ENCODE data around the gene USB1. TPM values are rescaled to one million over a fixed set of nuclear protein-coding genes. Genes with fewer than 3 reads are reported as not detected.
"Not testable (repeated sequence)": the region's sequence is repeated elsewhere in the genome, so short reads cannot be mapped to it uniquely, and the experiment has no call there.

Gene USB1
- total RNA-seq, 2 donors from 2014 or later = 74.3 to 124 TPM

DNA sequence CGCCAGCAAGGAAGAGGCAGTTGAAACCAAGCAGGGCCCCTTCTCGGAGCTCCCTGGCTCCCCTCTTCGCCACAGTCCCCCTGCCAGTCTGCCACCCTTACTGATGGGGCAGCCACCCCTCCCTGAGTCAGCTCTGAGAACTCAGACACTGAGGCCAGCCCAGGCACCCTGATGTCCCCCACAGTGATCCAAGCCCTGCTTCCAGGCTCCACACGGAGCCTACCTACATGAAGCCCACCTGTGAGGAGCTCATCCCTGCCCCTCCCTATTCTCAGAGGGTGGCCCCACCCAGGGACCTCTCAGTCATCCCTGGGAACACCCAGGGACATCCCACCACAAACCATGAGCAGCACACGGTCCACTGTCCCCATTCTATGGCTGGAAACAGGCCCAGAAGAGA, 39.2 kb upstream of the USB1 start:
- no peaks in the 10 kb centered on the region for H3K36me3 Mint-ChIP-seq
- H3K27ac Mint-ChIP-seq = no peak overlapping the region
- H3K9me3 Mint-ChIP-seq = no peaks in the 10 kb centered on the region
- H3K27me3 Mint-ChIP-seq = no peaks in the 10 kb centered on the region
- H3K4me3 Mint-ChIP-seq = no peak overlapping the region
- DNase-seq (ENCODE audit: low spot score) (no peak), ATAC-seq (no peak)
- H3K4me1 Mint-ChIP-seq (ENCODE audit: low read depth in 2 of 2) = no peaks in the 10 kb centered on the region

DNA sequence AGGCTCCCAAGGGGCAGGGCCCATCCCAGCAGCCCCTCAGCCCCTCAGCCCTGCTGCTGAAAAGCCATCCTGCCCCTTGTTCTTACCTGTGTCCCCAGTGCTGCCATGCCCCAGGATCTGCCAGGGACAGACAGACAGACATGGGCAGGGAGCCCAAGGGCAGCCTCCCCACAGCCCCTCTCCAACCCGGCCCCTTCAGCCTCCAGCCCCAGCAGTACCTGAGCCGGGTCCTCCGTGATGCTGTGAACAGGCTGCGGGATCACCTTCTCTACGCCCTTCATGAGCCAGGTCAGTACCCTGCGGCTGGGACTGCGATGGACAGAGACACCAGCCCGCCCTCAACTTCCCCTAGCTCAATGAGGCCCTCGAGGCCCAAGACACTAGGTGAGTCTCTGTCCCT, 38.5 kb upstream of the USB1 start:
- Mint-ChIP-seq H3K36me3 (no peaks in the 10 kb centered on the region), H3K4me1 (ENCODE audit: low read depth in 2 of 2) (no peaks in the 10 kb centered on the region), H3K27ac (no peak overlapping the region), H3K27me3 (no peaks in the 10 kb centered on the region), H3K4me3 (no peak overlapping the region), H3K9me3 (no peaks in the 10 kb centered on the region)
- no peak for ATAC-seq
- DNase-seq (ENCODE audit: low spot score) = no peak

DNA sequence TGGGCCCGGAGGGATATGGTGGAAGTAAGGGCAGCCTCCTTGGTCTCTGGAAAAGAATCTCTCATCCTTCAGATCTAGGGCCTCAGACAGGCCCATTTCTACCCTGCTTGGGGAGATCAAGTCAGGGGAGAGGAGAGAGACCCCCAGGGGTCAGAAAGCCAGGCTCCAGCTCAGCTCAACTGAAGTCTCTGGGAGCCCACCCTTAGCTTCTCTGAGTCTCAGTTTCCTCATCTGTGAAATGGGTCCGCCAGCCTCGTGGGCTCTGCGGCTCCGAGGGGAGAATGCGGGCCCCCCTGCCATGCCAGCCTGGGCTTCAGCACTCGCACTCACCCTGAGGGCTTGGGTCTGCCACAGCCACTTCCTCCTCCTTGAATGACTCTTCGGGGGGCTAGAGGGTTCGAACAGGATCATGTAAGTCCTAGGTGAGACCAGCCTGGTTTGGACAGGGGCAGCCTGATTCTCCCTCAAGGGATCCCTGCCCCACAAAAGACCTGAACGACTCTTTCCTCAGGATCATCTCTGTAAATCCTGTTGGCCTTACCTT, 37.0 kb upstream of the USB1 start:
- no peak for DNase-seq (ENCODE audit: low spot score)
- no peaks in the 10 kb centered on the region for H3K9me3 Mint-ChIP-seq
- H3K27ac Mint-ChIP-seq = no peak overlapping the region
- no peaks in the 10 kb centered on the region for H3K27me3 Mint-ChIP-seq
- no peak for ATAC-seq
- H3K4me3 Mint-ChIP-seq = no peak overlapping the region
- no peaks in the 10 kb centered on the region for H3K4me1 Mint-ChIP-seq (ENCODE audit: low read depth in 2 of 2)
- no peaks in the 10 kb centered on the region for H3K36me3 Mint-ChIP-seq

DNA sequence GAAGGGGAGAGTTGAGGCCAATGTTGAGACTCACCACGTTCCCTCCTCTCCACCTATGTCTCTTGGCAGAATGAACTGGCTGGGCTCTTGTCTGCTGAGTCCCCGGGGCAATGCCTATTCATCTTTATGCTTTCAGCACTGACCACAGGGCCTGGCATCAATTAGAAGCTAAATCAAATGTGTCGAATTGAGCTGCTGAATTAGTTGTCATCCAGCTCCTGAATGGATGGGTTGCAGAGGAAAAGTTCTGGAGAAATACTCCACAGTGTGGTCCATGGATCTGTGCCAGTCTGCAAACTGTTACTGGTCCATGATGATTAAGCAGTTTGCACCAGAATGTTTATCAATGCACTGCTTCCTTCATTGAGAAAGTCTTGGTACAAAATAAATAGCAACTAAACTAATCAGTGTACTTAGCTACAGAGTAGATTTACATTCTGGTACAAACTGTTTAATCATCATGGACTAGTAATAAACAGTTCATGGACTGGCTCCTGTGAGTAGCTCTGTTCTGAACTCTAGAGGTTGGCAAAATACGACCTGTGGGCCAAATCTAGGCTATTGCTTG, 34.9 kb upstream of the USB1 start:
- ATAC-seq (no peak), DNase-seq (ENCODE audit: low spot score) (no peak)
- Mint-ChIP-seq H3K36me3 (no peaks in the 10 kb centered on the region), H3K4me1 (ENCODE audit: low read depth in 2 of 2) (no peaks in the 10 kb centered on the region), H3K9me3 (no peaks in the 10 kb centered on the region), H3K27ac (no peak overlapping the region), H3K27me3 (no peaks in the 10 kb centered on the region), H3K4me3 (no peak overlapping the region)

DNA sequence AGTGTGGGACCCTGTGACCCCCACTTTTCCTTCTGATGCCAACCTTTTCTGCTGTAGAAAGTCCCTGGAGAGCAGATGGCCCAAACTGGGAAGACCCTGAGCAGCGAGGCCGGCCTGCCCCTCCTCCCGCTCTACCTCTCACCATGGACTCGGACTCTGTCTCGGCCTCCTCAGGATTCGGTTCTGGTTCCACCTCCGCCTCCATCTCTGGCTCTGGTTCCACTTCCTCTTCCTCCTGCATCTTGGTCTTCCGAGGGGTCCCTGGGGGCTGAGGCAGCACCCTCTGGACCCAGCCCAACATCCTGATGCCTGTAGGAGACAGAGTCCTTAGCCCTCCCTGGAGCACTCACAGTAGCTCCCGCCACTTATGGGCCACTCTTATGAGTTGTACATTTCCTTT, 34.2 kb upstream of the USB1 start:
- ATAC-seq (no peak), DNase-seq (ENCODE audit: low spot score) (no peak)
- Mint-ChIP-seq H3K9me3 (no peaks in the 10 kb centered on the region), H3K4me1 (ENCODE audit: low read depth in 2 of 2) (peaks cover 0 to 2% of the 10 kb centered on the region in 2 donors), H3K36me3 (no peaks in the 10 kb centered on the region), H3K27ac (no peak overlapping the region), H3K27me3 (no peaks in the 10 kb centered on the region), H3K4me3 (no peak overlapping the region)

DNA sequence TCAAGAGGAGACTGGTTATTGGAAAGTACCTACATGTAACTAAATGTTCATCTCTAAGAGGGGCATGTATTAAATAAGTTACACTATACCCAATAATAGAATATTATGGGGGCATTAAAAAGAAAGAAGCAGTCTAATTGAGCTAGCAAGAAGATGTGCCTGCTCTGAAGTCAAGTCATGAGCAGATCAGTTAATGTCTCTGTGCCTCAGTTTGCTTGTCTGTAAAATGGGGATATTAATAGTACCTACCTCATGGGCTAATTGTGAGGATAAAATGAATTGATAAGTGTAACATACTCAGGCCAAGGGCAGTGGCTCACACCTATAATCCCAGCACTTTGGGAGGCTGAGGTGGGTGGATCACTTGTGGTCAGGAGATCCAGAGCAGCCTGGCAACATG, 33.3 kb upstream of the USB1 start:
- DNase-seq (ENCODE audit: low spot score) (no peak), ATAC-seq (no peak)
- H3K27me3 Mint-ChIP-seq = no peaks in the 10 kb centered on the region
- H3K9me3 Mint-ChIP-seq = no peaks in the 10 kb centered on the region
- H3K27ac Mint-ChIP-seq = no peak overlapping the region
- peaks cover 0 to 10% of the 10 kb centered on the region in 2 donors for H3K4me1 Mint-ChIP-seq (ENCODE audit: low read depth in 2 of 2)
- no peaks in the 10 kb centered on the region for H3K36me3 Mint-ChIP-seq
- no peak overlapping the region for H3K4me3 Mint-ChIP-seq

DNA sequence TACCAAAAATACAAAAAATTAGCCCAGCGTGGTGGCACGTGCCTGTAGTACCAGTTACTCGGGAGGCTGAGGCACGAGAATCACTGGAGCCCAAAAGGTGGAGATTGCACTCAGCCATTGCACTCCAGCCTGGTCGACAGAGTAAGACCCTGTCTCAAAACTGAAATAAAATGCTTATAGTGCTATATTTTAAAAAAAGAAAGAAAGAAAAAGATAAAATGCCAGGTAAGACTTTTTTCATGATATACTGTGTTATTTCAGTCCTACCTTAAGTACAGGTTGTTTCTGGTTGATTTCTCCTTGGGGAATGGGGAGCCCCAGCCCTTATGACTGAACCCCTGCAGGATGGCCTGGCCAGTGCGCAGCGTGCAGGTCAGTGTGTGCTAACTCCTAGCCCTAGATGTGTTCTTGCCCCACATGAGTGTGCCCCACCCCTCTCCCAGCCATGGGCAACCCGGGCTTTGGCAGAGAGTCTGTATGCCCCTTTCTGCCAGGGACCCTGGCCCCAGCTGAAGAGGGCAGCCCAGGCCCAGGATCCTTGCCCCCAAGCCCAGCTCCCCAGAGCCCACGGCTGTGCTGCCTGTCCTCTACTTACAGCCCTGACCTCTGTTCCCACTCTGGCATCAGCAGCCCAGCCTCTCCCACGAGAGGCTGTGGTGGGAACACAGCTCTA, 31.6 kb upstream of the USB1 start:
- DNase-seq (ENCODE audit: low spot score) = no peak
- H3K27me3 Mint-ChIP-seq = no peaks in the 10 kb centered on the region
- peaks cover 0 to 10% of the 10 kb centered on the region in 2 donors for H3K4me1 Mint-ChIP-seq (ENCODE audit: low read depth in 2 of 2)

DNA sequence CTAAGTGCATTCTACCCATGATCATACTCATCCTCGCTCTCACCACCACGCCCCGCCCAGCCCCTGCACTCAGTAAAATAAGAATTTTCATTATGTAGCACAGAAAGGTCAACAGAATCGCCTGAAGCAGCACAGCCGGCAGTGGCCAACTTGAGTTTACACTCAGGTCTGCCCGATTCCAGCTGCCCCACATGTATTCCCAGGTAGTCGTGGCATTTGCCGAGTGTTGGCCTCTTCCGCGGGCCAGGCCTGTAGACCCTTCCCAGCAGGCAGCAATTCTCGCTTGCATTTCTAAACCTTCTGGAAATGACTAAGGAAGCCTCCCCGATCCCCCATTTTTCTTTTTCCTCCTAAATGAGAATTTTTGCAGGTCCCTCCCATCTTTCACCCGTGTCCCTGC, 30.9 kb upstream of the USB1 start:
- Mint-ChIP-seq H3K4me1 (ENCODE audit: low read depth in 2 of 2) (peaks cover 0 to 10% of the 10 kb centered on the region in 2 donors), H3K27me3 (no peaks in the 10 kb centered on the region), H3K27ac (no peak overlapping the region), H3K36me3 (no peaks in the 10 kb centered on the region), H3K4me3 (no peak overlapping the region), H3K9me3 (no peaks in the 10 kb centered on the region)
- ATAC-seq = no peak
- no peak for DNase-seq (ENCODE audit: low spot score)

More for the DNA sequence above, 31.6 kb upstream of the USB1 start:
- Mint-ChIP-seq H3K4me3 (no peak overlapping the region), H3K9me3 (no peaks in the 10 kb centered on the region), H3K27ac (no peak overlapping the region), H3K36me3 (no peaks in the 10 kb centered on the region)
- peak in 1 of 2 donors; percentile 32 for ATAC-seq

DNA sequence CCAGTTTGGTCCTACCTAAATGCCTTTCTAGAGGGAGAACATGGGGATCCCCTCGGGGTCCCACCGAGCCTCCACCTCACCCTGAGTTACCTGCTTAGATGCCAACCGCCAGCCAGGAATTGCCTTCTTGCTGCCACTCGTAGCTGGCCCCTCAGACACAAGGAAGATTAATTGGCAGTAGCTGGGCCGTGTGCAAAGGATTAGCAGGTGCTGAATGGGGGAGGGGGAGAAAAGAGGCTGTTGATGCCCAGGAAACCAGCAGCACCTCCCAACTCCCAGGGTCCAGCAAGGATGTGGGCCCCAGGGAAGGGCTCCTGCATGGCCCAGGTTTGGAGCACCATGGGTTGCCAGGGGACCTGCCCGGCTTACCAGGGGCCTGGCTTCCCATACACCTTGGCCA, 30.2 kb upstream of the USB1 start, which contains the start of gene CNGB1:
Gene CNGB1, minus strand, starts transcription at position 159 of the 400 bp plus-strand sequence. CDS start 3,842 bp downstream, outside the sequence.
- Mint-ChIP-seq H3K4me3 (no peak within 1 kb of the TSS), H3K27ac (peak within 1 kb of the TSS in 1 of 2 donors; percentile 44), H3K4me1 (ENCODE audit: low read depth in 2 of 2) (peaks cover 0 to 10% of the 10 kb centered on the region in 2 donors), H3K36me3 (no peaks in the 10 kb centered on the region), H3K9me3 (no peaks in the 10 kb centered on the region), H3K27me3 (no peaks in the 10 kb centered on the region)
- no peak for ATAC-seq
- DNase-seq (ENCODE audit: low spot score) = no peak

DNA sequence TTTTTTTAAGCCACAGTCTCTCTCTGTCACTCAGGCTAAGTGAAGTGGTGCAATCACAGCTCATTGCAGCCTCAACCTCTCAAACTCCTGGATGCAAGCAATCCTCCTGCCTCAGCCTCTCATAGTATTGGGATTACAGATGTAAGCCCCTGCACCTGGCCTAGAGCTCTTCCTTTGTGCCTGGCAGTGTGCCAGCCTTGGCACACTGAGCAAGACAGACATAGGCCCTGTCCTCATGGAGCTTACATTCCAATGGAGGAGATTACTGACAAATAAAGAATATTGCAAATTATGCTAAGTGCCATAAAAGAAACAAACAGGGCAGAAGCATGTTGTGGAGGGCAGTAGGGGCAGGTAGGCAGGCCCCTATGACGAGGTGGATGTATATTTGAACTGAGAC, 29.4 kb upstream of the USB1 start:
- ATAC-seq = no peak
- DNase-seq (ENCODE audit: low spot score) = no peak
- H3K9me3 Mint-ChIP-seq = no peaks in the 10 kb centered on the region
- no peaks in the 10 kb centered on the region for H3K36me3 Mint-ChIP-seq
- H3K27me3 Mint-ChIP-seq = no peaks in the 10 kb centered on the region
- H3K4me1 Mint-ChIP-seq (ENCODE audit: low read depth in 2 of 2) = peaks cover 0 to 10% of the 10 kb centered on the region in 2 donors
- H3K27ac Mint-ChIP-seq = peak overlapping the region in 1 of 2 donors; percentile 44
- no peak overlapping the region for H3K4me3 Mint-ChIP-seq

DNA sequence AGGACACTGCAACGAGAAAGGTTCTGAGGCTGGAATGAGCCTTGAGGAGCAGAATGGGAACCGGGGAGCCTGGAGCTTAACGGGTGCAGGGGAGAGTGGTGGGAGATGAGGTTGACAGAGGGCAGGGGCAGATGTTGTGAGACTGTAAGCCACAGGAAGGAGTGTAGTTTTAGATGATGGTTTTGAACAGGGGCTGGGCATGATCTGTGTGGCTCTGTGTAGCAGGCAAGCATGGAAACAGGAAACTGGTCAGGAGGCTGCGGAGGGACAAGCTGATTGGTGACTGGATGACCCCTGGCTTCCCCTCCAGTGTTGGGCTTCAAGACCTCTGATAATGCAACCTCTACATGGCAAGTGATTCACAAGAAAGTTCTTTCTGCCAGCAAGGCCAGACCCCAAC, 28.9 kb upstream of the USB1 start:
- H3K36me3 Mint-ChIP-seq = no peaks in the 10 kb centered on the region
- H3K4me3 Mint-ChIP-seq = no peak overlapping the region
- no peaks in the 10 kb centered on the region for H3K9me3 Mint-ChIP-seq
- peak overlapping the region in 1 of 2 donors; percentile 44 for H3K27ac Mint-ChIP-seq
- DNase-seq (ENCODE audit: low spot score) = no peak
- no peak for ATAC-seq
- no peaks in the 10 kb centered on the region for H3K27me3 Mint-ChIP-seq
- peaks cover 0 to 10% of the 10 kb centered on the region in 2 donors for H3K4me1 Mint-ChIP-seq (ENCODE audit: low read depth in 2 of 2)

DNA sequence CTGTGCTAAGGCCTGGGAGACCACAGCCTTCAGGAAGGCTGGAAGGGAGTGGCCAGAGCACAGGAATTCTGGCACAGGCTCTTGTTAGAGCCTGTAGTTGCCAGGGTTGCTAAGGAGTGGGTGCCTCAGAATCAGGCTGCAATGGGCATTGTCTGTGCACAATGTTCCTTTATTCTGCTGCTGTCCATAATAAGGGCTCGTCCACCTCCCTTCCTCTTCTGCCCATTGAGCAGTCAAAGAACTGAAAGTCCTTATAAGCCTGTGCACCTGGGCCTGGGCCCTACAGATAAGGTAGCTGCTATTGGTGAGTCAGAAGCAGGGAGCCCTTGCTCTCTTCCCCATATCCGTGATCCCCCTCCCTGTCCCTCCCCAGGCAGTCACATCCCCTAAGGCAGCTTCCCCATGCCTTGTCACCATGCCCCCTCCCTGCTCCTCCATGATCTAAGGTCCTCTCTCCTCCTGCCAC, 24.8 kb upstream of the USB1 start:
- ATAC-seq = no peak
- no peaks in the 10 kb centered on the region for H3K27me3 Mint-ChIP-seq
- DNase-seq (ENCODE audit: low spot score) = no peak
- no peak overlapping the region for H3K27ac Mint-ChIP-seq
- no peak overlapping the region for H3K4me3 Mint-ChIP-seq
- H3K36me3 Mint-ChIP-seq = no peaks in the 10 kb centered on the region
- no peaks in the 10 kb centered on the region for H3K9me3 Mint-ChIP-seq
- peaks cover 0 to 10% of the 10 kb centered on the region in 2 donors for H3K4me1 Mint-ChIP-seq (ENCODE audit: low read depth in 2 of 2)

DNA sequence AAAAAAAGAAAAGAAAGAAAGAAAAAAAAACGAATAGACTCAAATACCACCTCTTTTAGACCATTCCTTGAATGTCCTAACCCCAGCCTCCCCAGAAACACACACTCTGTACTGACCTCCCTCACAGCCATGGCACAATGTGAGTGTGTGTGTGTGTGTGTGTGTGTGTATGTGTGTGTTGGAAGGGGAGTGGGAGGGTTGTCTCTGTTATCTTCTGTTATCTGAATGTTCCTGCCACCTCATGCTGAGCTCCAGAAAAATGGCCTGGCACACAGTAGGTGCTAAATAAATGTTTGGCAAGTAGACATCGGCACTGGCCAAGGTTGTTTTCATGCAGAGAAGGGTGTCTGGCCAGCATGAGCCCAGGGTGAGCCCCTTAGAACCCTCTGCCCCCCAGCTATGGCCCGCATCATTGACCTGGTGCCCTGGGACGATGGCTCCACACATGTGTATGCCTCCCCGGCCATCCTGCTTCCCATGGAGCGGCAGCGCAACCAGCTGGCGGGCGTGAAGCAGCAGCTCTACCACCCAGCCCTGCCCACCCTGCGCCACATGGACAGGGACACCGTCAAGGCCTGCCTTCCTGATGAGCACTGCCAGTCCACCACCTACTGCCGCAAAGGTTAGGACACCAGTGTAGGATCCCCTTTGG, 23.7 kb upstream of the USB1 start:
- H3K27ac Mint-ChIP-seq = no peak overlapping the region
- DNase-seq (ENCODE audit: low spot score) (no peak), ATAC-seq (no peak)
- H3K9me3 Mint-ChIP-seq = no peaks in the 10 kb centered on the region
- H3K4me1 Mint-ChIP-seq (ENCODE audit: low read depth in 2 of 2) = peaks cover 0 to 3% of the 10 kb centered on the region in 2 donors
- no peaks in the 10 kb centered on the region for H3K36me3 Mint-ChIP-seq
- no peak overlapping the region for H3K4me3 Mint-ChIP-seq
- H3K27me3 Mint-ChIP-seq = no peaks in the 10 kb centered on the region

DNA sequence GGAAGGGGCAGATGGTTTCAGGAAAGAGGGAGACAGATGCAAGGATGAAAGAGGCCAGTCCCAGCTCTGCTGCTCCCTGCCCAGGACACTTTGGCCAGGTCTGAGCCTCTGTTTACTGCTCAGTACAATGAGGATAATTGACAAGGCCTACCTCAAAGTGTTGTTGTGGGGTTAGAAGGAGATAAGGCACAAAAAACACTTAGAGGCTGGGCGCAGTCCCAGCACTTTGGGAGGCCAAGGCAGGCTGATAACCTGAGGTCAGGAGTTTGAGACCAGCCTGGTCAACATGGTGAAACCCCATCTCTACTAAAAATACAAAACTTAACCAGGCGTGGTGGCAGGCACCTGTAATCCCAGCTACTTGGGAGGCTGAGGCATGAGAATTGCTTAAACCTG, 23.1 kb upstream of the USB1 start:
- not testable (repeated sequence) for DNase-seq (ENCODE audit: low spot score); ATAC-seq; H3K27ac Mint-ChIP-seq; H3K36me3 Mint-ChIP-seq; H3K4me3 Mint-ChIP-seq; H3K27me3 Mint-ChIP-seq; H3K4me1 Mint-ChIP-seq (ENCODE audit: low read depth in 2 of 2); H3K9me3 Mint-ChIP-seq
